NT2/D1 (cell line): Measurements from ENCODE around the gene NRP1.
A peak's percentile ranks its signal among the peaks of the same experiment; 100 is the strongest.

Source experiments
- DNase-seq: peaks from one replicate; pipeline ENCODE4 v3.0.0-alpha.2; 2011; ENCODE audit warnings: low read depth, low spot score
- H3K27me3 ChIP-seq: 2 replicates; pipeline ENCODE4 v1.6.0; 2011; ENCODE audit warnings: mild to moderate bottlenecking; ENCODE audit not compliant: insufficient read length, insufficient read depth
- H3K36me3 ChIP-seq: 2 replicates; pipeline ENCODE4 v1.6.1; 2011; ENCODE audit warnings: mild to moderate bottlenecking, low read length, mixed read lengths; ENCODE audit not compliant: insufficient read depth, insufficient read length
- H3K4me1 ChIP-seq: 2 replicates; pipeline ENCODE4 v1.5.1; 2011; ENCODE audit not compliant: insufficient read depth, insufficient read length
- H3K4me3 ChIP-seq: 2 replicates; pipeline ENCODE4 v1.5.1; 2011; ENCODE audit warnings: low read depth; ENCODE audit not compliant: insufficient read length
- H3K9ac ChIP-seq: 2 replicates; pipeline ENCODE4 v1.6.0; 2011; ENCODE audit warnings: low read depth; ENCODE audit not compliant: insufficient read length
- H3K9me3 ChIP-seq: 2 replicates; pipeline ENCODE4 v1.5.1; 2011; ENCODE audit warnings: mild to moderate bottlenecking, low read length; ENCODE audit not compliant: insufficient read depth
- SUZ12 ChIP-seq: IDR thresholded peaks from 2 replicates; pipeline ENCODE4 v1.6.1; 2011; ENCODE audit not compliant: insufficient read length, insufficient read depth; ENCODE audit errors: extremely low read depth
- YY1 ChIP-seq: IDR thresholded peaks from 2 replicates; pipeline ENCODE4 v1.6.1; 2011; ENCODE audit not compliant: insufficient read length, insufficient read depth
- ZNF274 ChIP-seq: IDR thresholded peaks from 2 replicates; pipeline ENCODE4 v1.6.1; 2011; ENCODE audit warnings: mild to moderate bottlenecking, low read depth, low read length

Gene NRP1

GRCh38 chr10:33265621-33266020 is 68.8 kb downstream of the NRP1 start:
- no peak for DNase-seq
- no peak overlapping the region for H3K4me3 ChIP-seq
- H3K9ac ChIP-seq, result no peak overlapping the region
- H3K4me1 ChIP-seq, result no peaks in the 10 kb centered on the region
- H3K36me3 ChIP-seq, result no peaks in the 10 kb centered on the region
- TF ChIP-seq YY1 (no peak), ZNF274 (no peak), SUZ12 (no peak)
- no peaks in the 10 kb centered on the region for H3K9me3 ChIP-seq
- H3K27me3 ChIP-seq, result no peaks in the 10 kb centered on the region

DNA sequence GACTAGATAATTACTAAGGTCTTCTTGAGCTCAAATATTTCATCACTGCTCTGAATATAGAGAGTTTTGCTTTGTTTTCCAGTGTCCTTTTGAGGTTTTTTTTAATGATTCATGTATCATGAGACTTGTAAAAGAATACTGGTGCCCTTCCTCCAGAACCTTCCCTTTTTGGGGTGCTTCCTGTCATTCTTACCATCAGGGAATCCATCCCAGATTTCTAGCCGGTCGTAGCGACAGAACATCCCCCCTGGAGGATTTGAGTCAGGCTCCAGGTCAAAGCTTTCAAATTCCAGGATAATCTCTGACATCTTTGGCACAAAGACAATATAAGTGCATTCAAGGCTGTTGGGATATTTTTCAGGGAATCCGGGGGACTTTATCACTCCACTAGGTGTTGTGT is 71.0 kb downstream of the NRP1 start:
- Histone ChIP-seq H3K4me3 (no peak overlapping the region), H3K4me1 (no peaks in the 10 kb centered on the region), H3K27me3 (no peaks in the 10 kb centered on the region), H3K9ac (no peak overlapping the region), H3K36me3 (no peaks in the 10 kb centered on the region), H3K9me3 (no peaks in the 10 kb centered on the region)
- TF ChIP-seq ZNF274 (no peak), SUZ12 (no peak), YY1 (no peak)
- DNase-seq, result no peak

- H3K27me3 ChIP-seq, result no peaks in the 10 kb centered on the region
- no peak overlapping the region for H3K9ac ChIP-seq
- DNase-seq, result no peak
- H3K9me3 ChIP-seq, result no peaks in the 10 kb centered on the region
- no peak for TF ChIP-seq ZNF274
- no peak for TF ChIP-seq YY1
- no peak for TF ChIP-seq SUZ12
- H3K4me1 ChIP-seq, result no peaks in the 10 kb centered on the region
- no peaks in the 10 kb centered on the region for H3K36me3 ChIP-seq
- no peak overlapping the region for H3K4me3 ChIP-seq
These were observed 71.6 kb downstream of the NRP1 start for GRCh38 chr10:33262871-33263270.

GRCh38 chr10:33260403-33261149 is 73.9 kb downstream of the NRP1 start:
- H3K9me3 ChIP-seq, result no peaks in the 10 kb centered on the region
- H3K9ac ChIP-seq, result no peak overlapping the region
- TF ChIP-seq YY1, result no peak
- TF ChIP-seq SUZ12, result no peak
- TF ChIP-seq ZNF274, result no peak
- no peaks in the 10 kb centered on the region for H3K27me3 ChIP-seq
- H3K4me3 ChIP-seq, result no peak overlapping the region
- no peaks in the 10 kb centered on the region for H3K36me3 ChIP-seq
- DNase-seq, result no peak
- no peaks in the 10 kb centered on the region for H3K4me1 ChIP-seq

DNA sequence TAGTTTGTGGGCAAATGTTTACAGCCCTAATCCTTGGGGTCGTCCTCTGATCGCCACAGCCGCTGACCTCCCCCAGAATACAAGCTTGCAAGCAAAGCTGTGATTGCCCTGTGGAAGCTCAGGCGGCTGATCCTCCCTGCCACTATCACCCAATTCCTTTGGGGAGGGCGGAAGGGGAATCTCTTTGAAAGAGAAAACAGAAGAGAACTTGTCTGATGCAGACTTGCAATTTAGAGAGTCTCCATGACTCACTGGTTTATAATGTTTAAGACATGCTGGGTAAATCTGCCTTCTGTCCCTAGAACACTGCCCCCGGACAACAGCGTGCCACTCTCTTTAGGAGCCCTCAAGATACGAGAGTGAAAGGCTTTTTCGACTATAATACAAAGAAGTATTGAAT is 75.5 kb downstream of the NRP1 start:
- no peak overlapping the region for H3K9ac ChIP-seq
- no peak for TF ChIP-seq YY1
- no peak for TF ChIP-seq SUZ12
- no peak for TF ChIP-seq ZNF274
- H3K36me3 ChIP-seq, result no peaks in the 10 kb centered on the region
- no peaks in the 10 kb centered on the region for H3K4me1 ChIP-seq
- DNase-seq, result peak; percentile 6
- H3K27me3 ChIP-seq, result no peaks in the 10 kb centered on the region
- no peak overlapping the region for H3K4me3 ChIP-seq
- H3K9me3 ChIP-seq, result no peaks in the 10 kb centered on the region

- Histone ChIP-seq H3K9ac (no peak overlapping the region), H3K27me3 (no peaks in the 10 kb centered on the region), H3K36me3 (no peaks in the 10 kb centered on the region), H3K9me3 (no peaks in the 10 kb centered on the region), H3K4me3 (no peak overlapping the region), H3K4me1 (no peaks in the 10 kb centered on the region)
- TF ChIP-seq ZNF274 (no peak), SUZ12 (no peak), YY1 (no peak)
- no peak for DNase-seq
These were observed 76.9 kb downstream of the NRP1 start for GRCh38 chr10:33257439-33258080.

GRCh38 chr10:33256458-33256857 is 78.0 kb downstream of the NRP1 start:
- H3K4me1 ChIP-seq, result no peaks in the 10 kb centered on the region
- DNase-seq, result no peak
- TF ChIP-seq YY1 (no peak), SUZ12 (no peak), ZNF274 (no peak)
- no peaks in the 10 kb centered on the region for H3K9me3 ChIP-seq
- H3K4me3 ChIP-seq, result no peak overlapping the region
- no peak overlapping the region for H3K9ac ChIP-seq
- no peaks in the 10 kb centered on the region for H3K36me3 ChIP-seq
- H3K27me3 ChIP-seq, result no peaks in the 10 kb centered on the region
